Activated B cell treated with CpG ODN at 0.5 μM for 24 hours (primary cell): ENCODE data around the gene PCBP1. TPM values are rescaled to one million over a fixed set of nuclear protein-coding genes. Genes with fewer than 3 reads are reported as not detected.

Experiments used
- ATAC-seq: fragments of 200-7000 bp; cut with Tn5 transposase; one replicate; pipeline ENCODE4 v1.10.0; 2021; ENCODE audit warnings: low read depth, mild to moderate bottlenecking, moderate library complexity
- CTCF ChIA-PET: fragments of 350-600 bp; sonication (Branson Sonifier 250); formaldehyde crosslinking; loops from one replicate; lab custom pipeline; 2021; ENCODE audit warnings: antibody characterized with exemption; lab: Charles Lee
- POLR2A ChIA-PET: fragments of 350-600 bp; sonication (Branson Sonifier 250); formaldehyde crosslinking; loops from one replicate; lab custom pipeline; 2021; ENCODE audit warnings: antibody characterized with exemption; lab: Charles Lee
- DNase-seq: peaks from one replicate; pipeline ENCODE4 v3.0.0; 2022
- H3K27ac Mint-ChIP-seq: one replicate; pipeline ENCODE4 v1.8.0; 2020; ENCODE audit warnings: mixed read lengths
- H3K27me3 Mint-ChIP-seq: one replicate; pipeline ENCODE4 v1.8.0; 2021; ENCODE audit warnings: mixed read lengths
- H3K36me3 Mint-ChIP-seq: one replicate; pipeline ENCODE4 v1.8.0; 2021; ENCODE audit warnings: low read depth, mixed read lengths
- H3K4me1 Mint-ChIP-seq: one replicate; pipeline ENCODE4 v1.8.0; 2021; ENCODE audit warnings: mixed read lengths
- H3K4me3 Mint-ChIP-seq: one replicate; pipeline ENCODE4 v1.8.0; 2020; ENCODE audit warnings: mild to moderate bottlenecking, mixed read lengths
- H3K9me3 Mint-ChIP-seq: one replicate; pipeline ENCODE4 v1.8.0; 2020; ENCODE audit warnings: mixed read lengths
- intact Hi-C: fragments of 100-400 bp; cut with micrococcal nuclease; formaldehyde crosslinking; loops from one replicate; pipeline ENCODE4 v1.15.1; 2024
- total RNA-seq: library from RNA; stranded (reverse); gene quantifications from 2 replicates; pipeline ENCODE4 v1.2.3, GENCODE V29; 2022
- TF ChIP-seq, protein P1 (sequence below): fragments of 200-600 bp; IDR thresholded peaks from one replicate; pipeline ENCODE4 v1.8.0; 2022; ENCODE audit warnings: antibody characterized with exemption, mild to moderate bottlenecking

PCBP1 gene
- 370 and 379 TPM in 2 replicates for total RNA-seq

DNA sequence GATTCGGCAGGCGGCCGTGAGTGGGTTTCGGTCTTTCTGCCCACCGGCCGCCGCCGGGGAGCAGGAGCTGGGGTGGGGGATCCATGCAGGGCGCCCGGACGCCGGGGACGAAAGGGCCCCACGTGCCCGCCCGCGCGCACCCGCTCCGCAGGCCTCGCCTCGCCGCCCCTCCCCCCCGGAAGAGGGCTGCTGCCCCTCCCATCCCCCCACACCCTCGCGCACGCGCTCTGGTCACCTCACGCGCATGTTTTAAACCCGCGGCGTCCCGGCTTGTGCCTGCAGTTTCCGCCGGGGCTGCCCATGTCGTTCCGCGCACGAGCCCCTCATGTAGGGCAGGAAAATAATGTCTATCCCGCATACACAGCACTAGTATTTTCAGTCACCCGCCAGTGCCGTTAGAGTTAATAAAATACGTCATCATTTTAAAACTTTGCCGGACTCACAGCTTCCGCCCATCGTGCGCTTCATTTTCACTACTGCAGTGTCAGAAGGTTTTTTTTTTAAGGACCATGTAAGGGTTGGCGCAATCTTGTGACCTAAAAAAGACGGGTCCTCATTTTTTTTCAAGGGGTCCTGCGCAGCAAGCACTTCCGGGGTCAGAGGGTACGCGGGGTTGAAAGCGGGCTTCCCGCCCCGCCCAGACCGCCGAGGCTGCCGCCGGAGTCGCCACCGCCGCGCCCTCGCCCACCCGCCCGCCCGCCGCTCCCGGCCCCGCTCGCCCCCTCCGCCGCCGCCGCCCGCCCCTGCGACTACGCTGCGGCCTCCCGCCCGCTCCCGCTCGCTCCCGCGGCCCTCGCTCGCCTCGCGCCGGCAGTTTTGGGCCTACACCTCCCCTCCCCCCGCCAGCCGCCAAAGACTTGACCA lies at the start of gene PCBP1:
TSS of gene PCBP1 (plus strand) at position 640 of the 864 bp plus-strand sequence. CDS start 267 bp downstream, outside the sequence.
- ChIA-PET POLR2A (interaction anchor here (0.6 to 30.7 kb wide), 10 partner anchors 8 to 206 kb away, joined by 4 to 976 read pairs (median 102); partner anchors contain the start of genes C2orf42, MXD1 and SNRPG), CTCF (interaction anchor here (0.6 to 3.9 kb wide), 4 partner anchors 11 to 173 kb away, joined by 3 to 17 read pairs (median 6); partner anchors contain the start of gene MXD1)
- DNase-seq = peak; percentile 96
- intact Hi-C loops = loop anchor here (1.0 to 2.0 kb wide), 7 partner anchors 8 to 206 kb away; partner anchors contain the start of genes C2orf42, SNRPG and TIA1
- Mint-ChIP-seq H3K4me3 (peak within 1 kb of the TSS; percentile 96), H3K27ac (peak within 1 kb of the TSS; percentile 100), H3K27me3 (no peaks in the 10 kb centered on the region), H3K9me3 (no peaks in the 10 kb centered on the region), H3K4me1 (peaks cover 70% of the 10 kb centered on the region), H3K36me3 (peaks cover 55% of the 10 kb centered on the region)
- peak; percentile 54 for ATAC-seq
- TF ChIP-seq, protein P1, sequence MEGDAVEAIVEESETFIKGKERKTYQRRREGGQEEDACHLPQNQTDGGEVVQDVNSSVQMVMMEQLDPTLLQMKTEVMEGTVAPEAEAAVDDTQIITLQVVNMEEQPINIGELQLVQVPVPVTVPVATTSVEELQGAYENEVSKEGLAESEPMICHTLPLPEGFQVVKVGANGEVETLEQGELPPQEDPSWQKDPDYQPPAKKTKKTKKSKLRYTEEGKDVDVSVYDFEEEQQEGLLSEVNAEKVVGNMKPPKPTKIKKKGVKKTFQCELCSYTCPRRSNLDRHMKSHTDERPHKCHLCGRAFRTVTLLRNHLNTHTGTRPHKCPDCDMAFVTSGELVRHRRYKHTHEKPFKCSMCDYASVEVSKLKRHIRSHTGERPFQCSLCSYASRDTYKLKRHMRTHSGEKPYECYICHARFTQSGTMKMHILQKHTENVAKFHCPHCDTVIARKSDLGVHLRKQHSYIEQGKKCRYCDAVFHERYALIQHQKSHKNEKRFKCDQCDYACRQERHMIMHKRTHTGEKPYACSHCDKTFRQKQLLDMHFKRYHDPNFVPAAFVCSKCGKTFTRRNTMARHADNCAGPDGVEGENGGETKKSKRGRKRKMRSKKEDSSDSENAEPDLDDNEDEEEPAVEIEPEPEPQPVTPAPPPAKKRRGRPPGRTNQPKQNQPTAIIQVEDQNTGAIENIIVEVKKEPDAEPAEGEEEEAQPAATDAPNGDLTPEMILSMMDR = no peak

DNA sequence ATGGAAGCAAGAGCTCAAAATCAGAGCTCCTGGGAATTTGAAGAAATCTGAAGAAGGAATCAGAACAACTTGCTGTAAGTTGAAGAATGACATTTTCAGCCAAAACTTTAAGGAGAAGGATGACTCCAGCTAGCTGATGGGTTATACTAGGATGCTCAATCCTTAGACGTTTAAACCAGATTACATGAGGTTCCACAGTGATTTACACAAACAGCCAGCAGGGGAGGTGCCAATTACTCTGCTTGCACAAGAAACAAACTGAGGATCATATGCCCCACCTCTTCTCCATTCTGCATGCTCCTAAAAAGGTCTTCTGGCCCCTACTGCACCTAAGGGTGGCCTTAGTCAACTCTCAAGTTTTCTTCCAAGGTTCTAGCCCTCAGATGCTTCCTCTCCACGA lies 47.9 kb upstream of the PCBP1 start:
- Mint-ChIP-seq H3K36me3 (peaks cover 2% of the 10 kb centered on the region), H3K4me1 (peaks cover 3% of the 10 kb centered on the region), H3K4me3 (no peak overlapping the region), H3K27me3 (no peaks in the 10 kb centered on the region), H3K9me3 (no peaks in the 10 kb centered on the region), H3K27ac (no peak overlapping the region)
- TF ChIP-seq, protein P1 = no peak
- no peak for ATAC-seq
- POLR2A ChIA-PET = interaction anchor here (0.7 kb wide), 1 partner anchor 47 kb away, joined by 4 read pairs; no protein-coding TSS in a partner anchor
- DNase-seq = no peak
- intact Hi-C loops = no loop called here
- CTCF ChIA-PET = no interaction called here

DNA sequence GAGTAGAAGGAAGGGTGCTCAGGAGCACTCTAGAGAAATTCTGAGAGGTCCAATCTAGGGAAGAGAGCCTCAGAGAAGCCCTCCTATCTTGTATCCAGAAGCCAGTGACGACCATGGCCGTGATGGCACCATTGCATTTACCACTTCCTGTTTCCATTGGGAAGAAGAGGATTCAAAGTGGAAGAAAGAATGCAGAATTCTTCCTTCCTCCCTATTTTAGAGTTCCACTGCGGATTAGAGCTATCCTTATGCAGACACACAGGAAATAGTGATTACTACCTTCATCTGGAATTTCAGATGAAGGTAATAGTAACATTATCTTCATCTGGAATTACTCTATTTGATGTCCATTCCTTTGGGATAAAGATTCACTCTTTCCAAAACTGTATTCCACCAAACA lies 45.6 kb upstream of the PCBP1 start:
- DNase-seq (no peak), ATAC-seq (no peak)
- ChIA-PET POLR2A (interaction anchor here (0.5 kb wide), 1 partner anchor 98 kb away, joined by 3 read pairs; no protein-coding TSS in a partner anchor), CTCF (no interaction called here)
- Mint-ChIP-seq H3K9me3 (no peaks in the 10 kb centered on the region), H3K27ac (no peak overlapping the region), H3K4me3 (no peak overlapping the region), H3K4me1 (peaks cover 3% of the 10 kb centered on the region), H3K36me3 (peaks cover 11% of the 10 kb centered on the region), H3K27me3 (no peaks in the 10 kb centered on the region)
- intact Hi-C loops = no loop called here
- TF ChIP-seq, protein P1 = no peak

DNA sequence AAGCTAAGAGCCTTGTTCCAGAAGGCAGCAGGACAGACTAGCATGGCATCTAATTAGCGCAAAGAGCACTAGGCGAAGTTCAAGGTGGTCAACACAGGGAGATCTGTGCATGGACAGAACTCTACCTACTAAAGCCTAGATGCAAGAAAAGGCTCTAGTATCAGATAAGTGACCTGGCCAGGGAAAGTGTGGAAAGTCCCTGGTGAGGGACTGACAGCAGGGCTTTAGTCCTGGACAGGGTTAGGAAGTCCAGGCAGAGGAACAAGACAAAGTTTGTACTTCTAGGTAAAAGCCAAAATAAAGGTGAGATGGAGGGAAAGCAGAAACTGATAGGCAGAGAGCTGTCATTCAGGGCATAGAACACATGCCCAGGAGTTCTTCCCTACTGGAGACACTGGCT lies 45.0 kb upstream of the PCBP1 start:
- ATAC-seq (no peak), DNase-seq (no peak)
- no peak overlapping the region for H3K27ac Mint-ChIP-seq
- intact Hi-C loops = no loop called here
- ChIA-PET CTCF (no interaction called here), POLR2A (no interaction called here)
- H3K36me3 Mint-ChIP-seq = peaks cover 17% of the 10 kb centered on the region
- no peaks in the 10 kb centered on the region for H3K27me3 Mint-ChIP-seq
- H3K4me1 Mint-ChIP-seq = peaks cover 3% of the 10 kb centered on the region
- H3K4me3 Mint-ChIP-seq = no peak overlapping the region
- H3K9me3 Mint-ChIP-seq = no peaks in the 10 kb centered on the region
- TF ChIP-seq, protein P1 = no peak

DNA sequence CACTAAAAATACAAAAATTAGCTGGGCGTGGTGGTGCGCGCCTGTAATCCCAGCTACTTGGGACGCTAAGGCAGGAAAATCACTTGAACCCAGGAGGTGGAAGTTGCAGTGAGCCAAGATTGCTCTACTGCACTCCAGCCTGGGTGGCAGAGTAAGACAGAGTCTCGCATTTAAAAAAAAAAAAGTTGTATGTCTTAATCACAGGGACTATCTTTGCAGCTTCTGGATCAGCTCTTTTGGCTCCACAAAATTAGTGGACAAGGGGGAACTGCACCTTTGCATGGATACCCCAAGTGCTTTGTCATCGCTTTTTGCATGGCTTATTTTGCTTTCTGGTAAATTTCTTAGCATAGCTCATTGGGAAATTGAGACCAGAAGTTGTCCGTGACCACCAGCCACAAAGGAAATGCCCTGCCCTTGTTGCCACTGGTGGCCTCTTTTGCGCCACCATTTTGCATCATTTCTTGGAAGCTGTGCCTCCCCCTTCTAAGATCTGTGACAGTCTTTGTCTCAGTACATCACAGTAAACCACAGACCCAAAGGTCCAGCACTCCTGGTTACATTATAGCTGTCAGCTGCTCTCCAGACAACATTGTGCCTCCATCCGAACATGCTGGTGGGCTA lies 43.9 kb upstream of the PCBP1 start:
- Mint-ChIP-seq H3K36me3 (peaks cover 24% of the 10 kb centered on the region), H3K9me3 (no peaks in the 10 kb centered on the region), H3K27me3 (no peaks in the 10 kb centered on the region), H3K4me1 (peaks cover 3% of the 10 kb centered on the region), H3K27ac (no peak overlapping the region), H3K4me3 (no peak overlapping the region)
- ChIA-PET POLR2A (interaction anchor here (0.6 kb wide), 3 partner anchors 81 to 120 kb away, joined by 4 to 5 read pairs (median 4); no protein-coding TSS in a partner anchor), CTCF (no interaction called here)
- ATAC-seq = no peak
- intact Hi-C loops = no loop called here
- DNase-seq = no peak
- TF ChIP-seq, protein P1 = no peak
